ENCODE data around the gene LGALS9C.
"Not testable (repeated sequence)": the region's sequence is repeated elsewhere in the genome, so short reads cannot be mapped to it uniquely, and the experiment has no call there.

DNA sequence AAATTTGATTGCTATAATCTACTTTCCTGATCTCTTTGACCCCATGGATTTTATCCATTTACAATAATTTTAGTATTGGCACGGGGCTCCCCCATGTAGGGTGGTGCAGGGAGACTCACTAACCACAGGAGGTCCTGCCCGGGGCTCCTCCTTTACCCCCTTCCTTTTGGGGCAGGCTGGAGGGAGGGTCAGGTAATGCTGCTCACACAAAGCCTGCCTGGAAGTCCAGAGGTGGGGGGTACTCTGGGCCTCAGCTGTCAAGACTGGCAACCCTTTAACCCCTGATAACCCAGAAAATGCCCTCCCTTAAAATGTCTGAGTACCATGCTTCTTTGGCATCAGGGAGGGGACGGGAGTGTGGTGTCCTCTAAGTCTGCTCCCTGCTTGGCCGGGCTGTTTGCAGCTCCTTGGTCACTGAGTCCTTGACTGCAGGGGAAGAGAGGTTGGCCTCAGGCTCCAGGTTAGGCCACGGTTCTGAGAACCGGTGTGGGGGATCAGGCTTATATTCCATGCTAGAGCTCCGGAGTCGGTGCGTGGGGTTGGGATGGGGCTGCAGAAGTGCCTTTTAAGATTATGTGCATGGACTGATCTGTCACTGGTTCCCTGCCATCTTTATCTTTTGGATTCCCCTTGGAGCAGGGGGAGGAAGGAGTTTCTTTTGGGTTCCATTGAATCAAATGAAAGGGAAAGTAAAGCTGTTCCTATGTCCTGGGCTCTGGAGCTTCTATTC, 28.9 kb upstream of the LGALS9C start:
- not testable (repeated sequence) for TF ChIP-seq CTCF (conservative IDR thresholded peaks at IDR 0.05 in 1 of 2, IDR thresholded peaks at IDR 0.05 in 1 of 2; ENCODE audit: extremely low read depth in 1 of 2, insufficient read depth in 1 of 2, low read depth in 1 of 2, low read length in 2 of 2); EZH2 (IDR thresholded peaks at IDR 0.05; ENCODE audit: borderline replicate concordance, low read length)

Measured in mammary epithelial cell (primary cell).